Measurements from ENCODE around the gene COL16A1.

COL16A1 gene

DNA sequence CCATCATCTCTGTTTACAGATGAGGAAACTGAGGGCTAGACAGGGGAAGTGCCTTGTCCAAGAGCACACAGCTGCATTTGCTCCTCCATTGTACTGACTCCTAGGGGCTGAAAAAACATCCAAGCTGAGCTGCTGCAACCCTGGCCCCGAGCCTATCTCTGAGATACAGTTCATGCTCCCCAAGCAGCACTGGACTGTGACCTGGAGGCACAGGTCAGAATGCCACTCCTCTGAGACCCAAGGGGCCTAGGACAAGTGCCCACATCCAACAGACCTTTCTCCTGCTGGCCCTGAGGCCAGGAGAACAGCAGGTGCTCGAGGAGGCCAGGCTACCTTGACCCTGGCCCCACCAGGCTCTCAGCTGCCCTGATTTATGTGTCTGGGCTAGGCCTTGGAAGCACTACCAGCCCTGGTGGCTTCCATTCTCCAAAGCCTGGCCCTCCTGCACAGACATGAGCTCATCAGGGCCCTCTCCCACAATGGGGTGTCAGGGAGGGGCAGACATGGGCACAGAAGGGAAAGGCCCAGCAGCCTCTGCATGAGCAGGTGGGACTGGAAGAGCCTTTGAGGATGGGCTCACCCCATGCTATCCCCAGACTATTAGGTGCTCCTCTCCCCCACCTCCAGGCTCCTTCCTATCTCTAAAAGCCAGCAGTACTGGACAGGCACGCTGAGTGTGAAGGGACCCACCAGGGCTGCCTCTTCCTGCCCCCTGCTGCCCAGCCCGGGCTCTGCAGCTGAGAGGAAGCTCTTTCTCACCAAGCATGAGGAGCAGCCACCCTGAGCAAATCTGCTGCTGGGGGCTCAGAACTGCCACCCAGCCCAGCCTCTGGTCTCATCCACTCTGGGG, 41.5 kb upstream of the COL16A1 start:
- TF ChIP-seq ARNT (IDR thresholded peaks at IDR 0.05) (no peak), FOXK2 (IDR thresholded peaks at IDR 0.05) (no peak), HDGF (IDR thresholded peaks at IDR 0.05; ENCODE audit: borderline replicate concordance) (0 out of 2 replicates have a peak, but pooled peaks have one; percentile 29)
- POLR2A ChIA-PET = interaction anchor here (0.8 to 1.3 kb wide), 3 partner anchors 10 to 81 kb away, joined by 3 to 7 read pairs (median 4); no protein-coding TSS in a partner anchor
- peak; percentile 95 for DNase-seq (ENCODE audit: extremely low spot score)
- CTCF ChIA-PET = interaction anchor here (0.6 to 2.7 kb wide), 16 partner anchors 10 to 328 kb away, joined by 3 to 20 read pairs (median 4); partner anchors contain the start of gene TMEM39B

DNA sequence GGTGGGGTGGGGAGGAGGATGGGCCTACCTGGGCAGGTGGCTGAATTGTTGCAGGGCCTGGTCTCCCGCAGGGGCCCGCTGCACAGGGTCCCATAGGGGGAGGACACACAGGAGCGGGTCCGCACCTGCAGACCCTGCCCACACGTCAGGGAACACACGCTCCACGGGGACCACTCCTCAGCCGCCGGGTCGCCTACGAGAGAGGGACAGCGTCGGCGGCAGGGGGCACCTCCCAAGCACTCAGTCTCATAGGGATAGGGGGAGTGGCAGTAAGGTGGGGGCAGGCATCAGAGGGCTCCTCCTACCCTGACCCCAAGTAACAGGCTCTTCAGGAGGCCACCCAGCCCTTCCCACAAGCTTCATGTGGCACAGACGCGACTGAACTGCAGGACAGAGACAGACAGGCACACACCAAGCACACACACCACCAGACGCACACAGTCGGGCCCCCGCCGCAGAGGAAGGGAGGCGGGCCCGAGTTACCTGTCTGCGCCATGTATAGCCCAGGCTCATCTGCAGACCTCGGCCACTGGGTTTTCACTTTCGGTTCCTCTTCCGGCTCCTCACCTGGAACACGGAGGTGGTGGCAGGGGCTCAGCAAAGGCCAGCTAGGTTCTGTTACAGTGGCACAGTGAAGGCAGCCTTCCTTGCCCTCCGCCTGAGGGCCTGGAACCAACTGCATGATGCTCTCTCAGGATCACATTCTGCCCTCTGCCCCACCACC, 40.5 kb upstream of the COL16A1 start:
- POLR2A ChIA-PET = no interaction called here

DNA sequence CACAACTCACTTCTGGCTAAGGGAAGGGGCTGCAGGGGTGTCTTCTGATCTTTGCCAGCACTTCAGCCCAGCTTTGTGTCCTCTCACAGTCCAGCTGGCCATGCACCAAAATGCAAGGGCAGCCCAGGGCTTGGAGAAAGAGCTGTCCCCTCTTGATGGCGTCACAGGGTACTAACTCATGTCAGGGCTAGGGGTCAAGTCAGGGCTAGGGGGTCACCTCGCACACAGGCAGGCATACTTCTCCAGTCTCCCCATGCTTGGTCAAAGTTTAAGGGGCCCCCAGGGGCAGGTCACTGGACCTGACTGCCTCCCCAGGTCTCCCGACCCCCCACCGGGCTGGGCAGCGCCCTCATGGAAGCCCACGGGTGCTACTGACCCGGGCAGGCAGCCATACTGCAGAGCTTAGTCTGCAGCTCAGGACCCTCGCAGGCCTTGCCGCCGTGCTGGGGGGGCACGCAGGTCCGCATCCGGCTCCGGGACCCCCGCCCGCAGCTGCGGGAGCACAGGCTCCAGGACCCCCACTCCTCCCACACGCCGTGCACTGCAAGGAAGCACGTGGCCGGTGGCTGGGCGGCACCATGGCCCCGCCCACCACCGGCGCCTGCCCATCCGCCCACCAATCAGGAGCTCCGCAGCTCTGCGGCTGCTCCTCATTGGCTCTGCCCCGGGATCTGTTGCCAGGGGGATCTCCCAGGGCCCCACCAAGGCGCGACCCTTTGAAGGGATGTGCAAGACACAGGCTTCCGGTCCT, 38.8 kb upstream of the COL16A1 start:
- DNase-seq (ENCODE audit: extremely low spot score) = no peak
- POLR2A ChIA-PET = no interaction called here
- TF ChIP-seq SP1 (IDR thresholded peaks at IDR 0.05) (no peak), CTBP1 (IDR thresholded peaks at IDR 0.05; ENCODE audit: borderline replicate concordance) (no peak), LEF1 (IDR thresholded peaks at IDR 0.05; ENCODE audit: borderline replicate concordance) (no peak), ARNT (IDR thresholded peaks at IDR 0.05) (no peak), BHLHE40 (IDR thresholded peaks at IDR 0.05; ENCODE audit: borderline replicate concordance) (no peak), NFRKB (IDR thresholded peaks at IDR 0.05) (no peak), FOXA1 (IDR thresholded peaks at IDR 0.05) (no peak)
- TF ChIP-seq, protein P1, sequence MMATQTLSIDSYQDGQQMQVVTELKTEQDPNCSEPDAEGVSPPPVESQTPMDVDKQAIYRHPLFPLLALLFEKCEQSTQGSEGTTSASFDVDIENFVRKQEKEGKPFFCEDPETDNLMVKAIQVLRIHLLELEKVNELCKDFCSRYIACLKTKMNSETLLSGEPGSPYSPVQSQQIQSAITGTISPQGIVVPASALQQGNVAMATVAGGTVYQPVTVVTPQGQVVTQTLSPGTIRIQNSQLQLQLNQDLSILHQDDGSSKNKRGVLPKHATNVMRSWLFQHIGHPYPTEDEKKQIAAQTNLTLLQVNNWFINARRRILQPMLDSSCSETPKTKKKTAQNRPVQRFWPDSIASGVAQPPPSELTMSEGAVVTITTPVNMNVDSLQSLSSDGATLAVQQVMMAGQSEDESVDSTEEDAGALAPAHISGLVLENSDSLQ (IDR thresholded peaks at IDR 0.05) = no peak
- CTCF ChIA-PET = no interaction called here

More for the DNA sequence above, 40.5 kb upstream of the COL16A1 start:
- TF ChIP-seq, protein P1 (IDR thresholded peaks at IDR 0.05) = no peak
- TF ChIP-seq FOXK2 (IDR thresholded peaks at IDR 0.05) = no peak
- TF ChIP-seq HDGF (IDR thresholded peaks at IDR 0.05; ENCODE audit: borderline replicate concordance) = no peak
- TF ChIP-seq SP1 (IDR thresholded peaks at IDR 0.05) = no peak
- no peak for DNase-seq (ENCODE audit: extremely low spot score)
- CTCF ChIA-PET = interaction anchor here (1.0 to 2.7 kb wide), 5 partner anchors 9 to 80 kb away, joined by 3 to 20 read pairs (median 18); no protein-coding TSS in a partner anchor

DNA sequence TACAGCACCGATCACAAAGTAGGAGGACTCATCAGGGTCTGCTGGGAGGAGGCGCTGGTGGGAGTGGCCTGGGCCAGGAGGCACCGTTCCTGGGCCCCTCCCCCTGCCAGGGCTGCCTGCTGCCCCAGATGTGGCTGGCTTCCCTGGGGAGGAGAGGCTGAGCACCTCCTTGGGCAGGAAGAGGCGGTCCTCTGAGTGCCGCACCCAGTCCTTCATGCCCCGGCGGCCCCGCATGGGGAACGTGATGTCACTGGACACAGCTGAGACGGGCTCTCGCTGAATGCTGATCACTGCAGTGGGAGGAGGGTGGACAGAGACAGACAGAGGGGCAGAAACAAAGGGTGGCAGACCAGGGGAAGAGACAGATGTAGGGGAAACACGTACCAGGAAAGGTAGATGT, 35.5 kb upstream of the COL16A1 start:
- POLR2A ChIA-PET = no interaction called here
- CTCF ChIA-PET = no interaction called here
- no peak for DNase-seq (ENCODE audit: extremely low spot score)
- TF ChIP-seq LEF1 (IDR thresholded peaks at IDR 0.05; ENCODE audit: borderline replicate concordance) (no peak), ZNF384 (IDR thresholded peaks at IDR 0.05) (no peak), L3MBTL2 (conservative IDR thresholded peaks at IDR 0.05) (no peak), ARNT (IDR thresholded peaks at IDR 0.05) (no peak), SUZ12 (IDR thresholded peaks at IDR 0.05) (no peak), FOXA1 (IDR thresholded peaks at IDR 0.05) (no peak), BHLHE40 (IDR thresholded peaks at IDR 0.05; ENCODE audit: borderline replicate concordance) (no peak), NFRKB (IDR thresholded peaks at IDR 0.05) (no peak), SP1 (IDR thresholded peaks at IDR 0.05) (no peak), HDGF (IDR thresholded peaks at IDR 0.05; ENCODE audit: borderline replicate concordance) (no peak), CTBP1 (IDR thresholded peaks at IDR 0.05; ENCODE audit: borderline replicate concordance) (no peak), TARDBP (IDR thresholded peaks at IDR 0.05) (no peak), ELF4 (IDR thresholded peaks at IDR 0.05) (no peak), FOXK2 (IDR thresholded peaks at IDR 0.05) (no peak), FOXM1 (IDR thresholded peaks at IDR 0.05; ENCODE audit: borderline replicate concordance) (no peak)
- TF ChIP-seq, protein P1 (IDR thresholded peaks at IDR 0.05) = no peak

DNA sequence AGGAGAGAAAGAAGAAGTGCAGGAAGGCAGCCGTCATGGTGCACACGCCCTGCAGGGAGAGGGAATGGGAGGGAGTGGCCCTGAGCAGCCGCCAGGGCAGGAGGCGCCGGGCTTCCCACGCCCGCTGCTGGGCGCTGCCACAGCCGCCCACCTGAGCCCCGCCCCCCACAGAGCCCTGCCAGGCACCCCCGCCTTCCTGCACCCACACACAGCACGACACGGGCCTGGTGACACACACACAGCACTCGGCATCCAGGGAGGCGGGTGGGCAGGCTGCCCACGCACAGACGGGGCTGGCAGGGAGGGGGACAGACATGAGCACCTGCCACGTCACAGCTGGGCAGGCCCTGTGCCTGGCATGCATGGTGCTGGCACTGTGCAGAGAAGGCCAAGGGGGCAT, 32.9 kb upstream of the COL16A1 start:
- DNase-seq (ENCODE audit: extremely low spot score) = no peak
- TF ChIP-seq, protein P1 (IDR thresholded peaks at IDR 0.05) = no peak
- TF ChIP-seq ELF4 (IDR thresholded peaks at IDR 0.05) = no peak
- no peak for TF ChIP-seq BHLHE40 (IDR thresholded peaks at IDR 0.05; ENCODE audit: borderline replicate concordance)
- TF ChIP-seq FOXK2 (IDR thresholded peaks at IDR 0.05) = no peak
- no peak for TF ChIP-seq LEF1 (IDR thresholded peaks at IDR 0.05; ENCODE audit: borderline replicate concordance)
- TF ChIP-seq ZNF384 (IDR thresholded peaks at IDR 0.05) = no peak
- no peak for TF ChIP-seq L3MBTL2 (conservative IDR thresholded peaks at IDR 0.05)
- no peak for TF ChIP-seq TARDBP (IDR thresholded peaks at IDR 0.05)
- no peak for TF ChIP-seq SP1 (IDR thresholded peaks at IDR 0.05)
- TF ChIP-seq HDGF (IDR thresholded peaks at IDR 0.05; ENCODE audit: borderline replicate concordance) = no peak
- TF ChIP-seq SUZ12 (IDR thresholded peaks at IDR 0.05) = no peak
- no peak for TF ChIP-seq NFRKB (IDR thresholded peaks at IDR 0.05)
- TF ChIP-seq ARNT (IDR thresholded peaks at IDR 0.05) = no peak
- TF ChIP-seq CTBP1 (IDR thresholded peaks at IDR 0.05; ENCODE audit: borderline replicate concordance) = no peak
- no peak for TF ChIP-seq FOXA1 (IDR thresholded peaks at IDR 0.05)
- TF ChIP-seq FOXM1 (IDR thresholded peaks at IDR 0.05; ENCODE audit: borderline replicate concordance) = no peak
- ChIA-PET CTCF (interaction anchor here (1.0 to 3.1 kb wide), 2 partner anchors 9 to 12 kb away, joined by 3 to 20 read pairs; no protein-coding TSS in a partner anchor), POLR2A (interaction anchor here (1.2 kb wide), 1 partner anchor 14 kb away, joined by 3 read pairs; no protein-coding TSS in a partner anchor)

All from HEK293T (cell line).